Loucy (cell line): ENCODE measurements around the gene ARHGAP10.
A peak's percentile ranks its signal among the peaks of the same experiment; 100 is the strongest.

ENCODE experiments used
- H2AFZ ChIP-seq: fragments of 200-600 bp; sonication (generic); 2 replicates; pipeline ENCODE4 v1.6.0; 2016; ENCODE audit warnings: antibody characterized with exemption, mild to moderate bottlenecking, low read length, moderate library complexity
- H3F3A ChIP-seq: fragments of 200-600 bp; 2 replicates; pipeline ENCODE4 v1.6.0; 2016; ENCODE audit warnings: antibody characterized with exemption, low read depth, mild to moderate bottlenecking
- H3K27me3 ChIP-seq: fragments of 200-600 bp; sonication (generic); 2 replicates; pipeline ENCODE4 v1.6.1; 2014; ENCODE audit warnings: low read length, mild to moderate bottlenecking; ENCODE audit not compliant: insufficient read depth, poor library complexity, severe bottlenecking
- H3K36me3 ChIP-seq: fragments of 200-600 bp; sonication (generic); 2 replicates; pipeline ENCODE4 v1.6.1; 2016; ENCODE audit warnings: low read length; ENCODE audit not compliant: insufficient read depth
- H3K4me1 ChIP-seq: fragments of 200-600 bp; sonication (generic); 2 replicates; pipeline ENCODE4 v1.5.1; 2014; ENCODE audit warnings: low read length, mild to moderate bottlenecking; ENCODE audit not compliant: insufficient read depth, poor library complexity, severe bottlenecking
- H3K4me2 ChIP-seq: fragments of 200-600 bp; sonication (generic); 2 replicates; pipeline ENCODE4 v1.6.0; 2014; ENCODE audit warnings: antibody characterized with exemption, low read length, low read depth, mild to moderate bottlenecking; ENCODE audit not compliant: poor library complexity, severe bottlenecking
- H3K4me3 ChIP-seq: fragments of 200-600 bp; sonication (generic); 2 replicates; pipeline ENCODE4 v1.5.1; 2014; ENCODE audit warnings: low read length, mild to moderate bottlenecking, mixed read lengths; ENCODE audit not compliant: poor library complexity, severe bottlenecking
- H3K79me2 ChIP-seq: fragments of 200-600 bp; sonication (generic); 2 replicates; pipeline ENCODE4 v1.6.1; 2014; ENCODE audit warnings: low read length; ENCODE audit not compliant: insufficient read depth
- H3K9ac ChIP-seq: fragments of 200-600 bp; sonication (generic); 2 replicates; pipeline ENCODE4 v1.6.0; 2014; ENCODE audit warnings: mild to moderate bottlenecking, low read depth, low read length, moderate library complexity; ENCODE audit not compliant: poor library complexity, severe bottlenecking
- H3K9me2 ChIP-seq: fragments of 200-600 bp; sonication (generic); replicated peaks from 2 replicates; pipeline ENCODE4 v1.6.1; 2016; ENCODE audit warnings: low read depth, low read length, mixed read lengths
- H3K9me3 ChIP-seq: fragments of 200-600 bp; sonication (generic); 2 replicates; pipeline ENCODE4 v1.6.1; 2014; ENCODE audit warnings: mild to moderate bottlenecking, antibody characterized with exemption, low read length, low read depth; ENCODE audit not compliant: insufficient read depth
- H4K20me1 ChIP-seq: fragments of 200-600 bp; sonication (generic); 2 replicates; pipeline ENCODE4 v1.6.0; 2014; ENCODE audit warnings: antibody characterized with exemption, low read length, mild to moderate bottlenecking; ENCODE audit not compliant: insufficient read depth, poor library complexity, severe bottlenecking
- EZH2phosphoT487 ChIP-seq: fragments of 200-600 bp; IDR thresholded peaks from 2 replicates; pipeline ENCODE4 v1.6.1; 2018; ENCODE audit warnings: antibody characterized with exemption, mild to moderate bottlenecking, moderate library complexity, borderline replicate concordance
- TF ChIP-seq, protein P1 (sequence below): fragments of 200-600 bp; sonication (generic); conservative IDR thresholded peaks from 2 replicates; pipeline ENCODE4 v1.5.1; 2014; ENCODE audit warnings: mild to moderate bottlenecking, antibody characterized with exemption, low read length

The ARHGAP10 gene

DNA sequence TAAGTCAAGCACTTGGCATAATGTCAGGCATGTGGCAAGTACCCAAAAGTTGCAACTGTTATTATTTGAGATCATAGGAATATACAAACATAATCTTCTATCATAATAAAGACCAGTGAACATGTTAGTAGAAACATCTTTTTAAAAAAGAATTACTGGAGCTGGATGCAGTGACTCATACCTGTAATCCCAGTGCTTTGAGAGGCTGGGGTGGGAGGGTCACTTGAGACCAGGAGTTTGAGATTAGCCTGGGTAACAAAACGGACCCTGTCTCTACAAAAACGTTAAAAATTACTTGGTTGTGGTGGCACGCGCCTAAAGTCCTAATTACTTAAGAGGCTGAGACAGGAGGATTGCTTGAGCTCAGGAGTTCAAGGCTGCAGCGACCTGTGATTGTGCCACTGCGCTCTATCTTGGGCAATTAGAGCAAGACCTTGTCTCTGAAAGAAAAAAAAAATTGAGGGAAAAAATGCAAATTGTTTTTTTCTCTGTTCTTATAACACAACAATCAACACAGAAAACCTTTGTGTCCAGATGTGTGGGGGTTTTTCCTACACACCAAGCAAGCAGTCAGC lies 284.3 kb downstream of the ARHGAP10 start:
- H3K79me2 ChIP-seq: no peaks in the 10 kb centered on the region
- no peak overlapping the region for H3K9ac ChIP-seq
- no peaks in the 10 kb centered on the region for H3K27me3 ChIP-seq
- H3F3A ChIP-seq: no peaks in the 10 kb centered on the region
- no peak for TF ChIP-seq EZH2phosphoT487
- TF ChIP-seq, protein P1, sequence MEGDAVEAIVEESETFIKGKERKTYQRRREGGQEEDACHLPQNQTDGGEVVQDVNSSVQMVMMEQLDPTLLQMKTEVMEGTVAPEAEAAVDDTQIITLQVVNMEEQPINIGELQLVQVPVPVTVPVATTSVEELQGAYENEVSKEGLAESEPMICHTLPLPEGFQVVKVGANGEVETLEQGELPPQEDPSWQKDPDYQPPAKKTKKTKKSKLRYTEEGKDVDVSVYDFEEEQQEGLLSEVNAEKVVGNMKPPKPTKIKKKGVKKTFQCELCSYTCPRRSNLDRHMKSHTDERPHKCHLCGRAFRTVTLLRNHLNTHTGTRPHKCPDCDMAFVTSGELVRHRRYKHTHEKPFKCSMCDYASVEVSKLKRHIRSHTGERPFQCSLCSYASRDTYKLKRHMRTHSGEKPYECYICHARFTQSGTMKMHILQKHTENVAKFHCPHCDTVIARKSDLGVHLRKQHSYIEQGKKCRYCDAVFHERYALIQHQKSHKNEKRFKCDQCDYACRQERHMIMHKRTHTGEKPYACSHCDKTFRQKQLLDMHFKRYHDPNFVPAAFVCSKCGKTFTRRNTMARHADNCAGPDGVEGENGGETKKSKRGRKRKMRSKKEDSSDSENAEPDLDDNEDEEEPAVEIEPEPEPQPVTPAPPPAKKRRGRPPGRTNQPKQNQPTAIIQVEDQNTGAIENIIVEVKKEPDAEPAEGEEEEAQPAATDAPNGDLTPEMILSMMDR: no peak
- no peak overlapping the region for H3K4me3 ChIP-seq
- H2AFZ ChIP-seq: no peak overlapping the region
- H3K9me2 ChIP-seq: no peaks in the 10 kb centered on the region
- no peaks in the 10 kb centered on the region for H4K20me1 ChIP-seq
- no peak overlapping the region for H3K4me2 ChIP-seq
- no peaks in the 10 kb centered on the region for H3K36me3 ChIP-seq
- H3K9me3 ChIP-seq: no peaks in the 10 kb centered on the region
- H3K4me1 ChIP-seq: no peaks in the 10 kb centered on the region

- no peaks in the 10 kb centered on the region for H3K9me2 ChIP-seq
- H3F3A ChIP-seq: no peaks in the 10 kb centered on the region
- no peak for TF ChIP-seq EZH2phosphoT487
- TF ChIP-seq, protein P1: no peak
- H4K20me1 ChIP-seq: no peaks in the 10 kb centered on the region
- H3K36me3 ChIP-seq: no peaks in the 10 kb centered on the region
- H3K79me2 ChIP-seq: no peaks in the 10 kb centered on the region
- no peak overlapping the region for H3K9ac ChIP-seq
- no peak overlapping the region for H3K4me3 ChIP-seq
- H3K27me3 ChIP-seq: no peaks in the 10 kb centered on the region
- H3K9me3 ChIP-seq: no peaks in the 10 kb centered on the region
- H3K4me1 ChIP-seq: no peaks in the 10 kb centered on the region
- H2AFZ ChIP-seq: no peak overlapping the region
- no peak overlapping the region for H3K4me2 ChIP-seq
Observed at GRCh38 chr4:148017801-148018200, 285.9 kb downstream of the ARHGAP10 start.

GRCh38 chr4:148021686-148022085 lies 289.8 kb downstream of the ARHGAP10 start:
- Histone ChIP-seq H3K9me2 (no peaks in the 10 kb centered on the region), H3K4me1 (no peaks in the 10 kb centered on the region), H3K36me3 (peaks cover 3% of the 10 kb centered on the region; the same call in 1 of the 2 replicates), H3K27me3 (no peaks in the 10 kb centered on the region), H3K9me3 (no peaks in the 10 kb centered on the region), H3K79me2 (no peaks in the 10 kb centered on the region), H4K20me1 (no peaks in the 10 kb centered on the region), H3K4me2 (no peak overlapping the region), H3F3A (no peaks in the 10 kb centered on the region), H3K9ac (no peak overlapping the region), H2AFZ (no peak overlapping the region), H3K4me3 (no peak overlapping the region)
- no peak for TF ChIP-seq EZH2phosphoT487
- TF ChIP-seq, protein P1: peak; percentile 21; the same call in 1 of the 2 replicates
